SJCRH30 (cell line): ENCODE data around the gene EYA3. TPM values are rescaled to one million over a fixed set of nuclear protein-coding genes. Genes with fewer than 3 reads are reported as not detected.

Source experiments
- DNase-seq, 2 experiments: peaks; one replicate each; pipeline ENCODE4 v3.0.0-alpha.2; 2015 to 2020
- H3K27ac ChIP-seq: fragments of 250-450 bp; sonication (Bioruptor Pico); 2 replicates; pipeline ENCODE4 v1.5.1; 2020; ENCODE audit warnings: mild to moderate bottlenecking, moderate library complexity
- H3K27me3 ChIP-seq: fragments of 250-450 bp; sonication (Bioruptor Pico); 2 replicates; pipeline ENCODE4 v1.5.1; 2020; ENCODE audit warnings: mild to moderate bottlenecking, moderate library complexity
- H3K36me3 ChIP-seq: fragments of 250-450 bp; sonication (Bioruptor Pico); 2 replicates; pipeline ENCODE4 v1.5.1; 2020; ENCODE audit warnings: mild to moderate bottlenecking, moderate library complexity
- H3K4me1 ChIP-seq: fragments of 250-450 bp; sonication (Bioruptor Pico); 2 replicates; pipeline ENCODE4 v1.5.1; 2020; ENCODE audit warnings: mild to moderate bottlenecking, moderate library complexity
- H3K4me3 ChIP-seq: fragments of 250-450 bp; sonication (Bioruptor Pico); 2 replicates; pipeline ENCODE4 v1.5.1; 2020; ENCODE audit warnings: mild to moderate bottlenecking, moderate library complexity
- H3K9me3 ChIP-seq: fragments of 250-450 bp; sonication (Bioruptor Pico); replicated peaks from 2 replicates; pipeline ENCODE4 v1.5.1; 2020; ENCODE audit warnings: mild to moderate bottlenecking, moderate library complexity
- total RNA-seq: library from RNA; depleted of rRNA; stranded (reverse); fragments of >200 nt; shearing (Covaris generic); gene quantifications from 2 replicates; pipeline ENCODE4 v1.2.3, GENCODE V29; 2014

Gene EYA3
- total RNA-seq, 1 experiment from 2014 or later, result 40.0 TPM

DNA sequence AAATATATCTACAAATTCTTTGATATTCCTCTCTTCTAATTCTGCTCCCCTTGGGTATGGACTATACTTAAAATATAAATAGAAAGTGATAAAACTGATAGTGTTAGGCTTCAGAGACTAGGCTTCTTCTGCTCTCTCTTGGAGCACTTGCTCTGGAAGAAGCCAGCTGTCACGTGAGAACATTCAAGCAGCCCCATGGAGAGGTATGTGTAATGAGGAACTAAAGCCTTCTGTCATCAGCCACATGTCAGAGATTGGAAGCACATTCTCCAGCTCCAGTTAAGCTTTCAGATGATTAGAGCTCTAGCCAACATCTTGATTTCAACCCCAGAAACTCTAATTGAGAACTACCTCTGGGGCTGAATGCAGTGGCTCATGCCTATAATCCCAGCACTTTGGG is 94.3 kb downstream of the EYA3 start:
- no peak overlapping the region for H3K4me3 ChIP-seq
- no peaks in the 10 kb centered on the region for H3K9me3 ChIP-seq
- H3K27ac ChIP-seq, result no peak overlapping the region
- H3K27me3 ChIP-seq, result no peaks in the 10 kb centered on the region
- no peak for DNase-seq
- peaks cover 70% of the 10 kb centered on the region for H3K36me3 ChIP-seq
- no peaks in the 10 kb centered on the region for H3K4me1 ChIP-seq

DNA sequence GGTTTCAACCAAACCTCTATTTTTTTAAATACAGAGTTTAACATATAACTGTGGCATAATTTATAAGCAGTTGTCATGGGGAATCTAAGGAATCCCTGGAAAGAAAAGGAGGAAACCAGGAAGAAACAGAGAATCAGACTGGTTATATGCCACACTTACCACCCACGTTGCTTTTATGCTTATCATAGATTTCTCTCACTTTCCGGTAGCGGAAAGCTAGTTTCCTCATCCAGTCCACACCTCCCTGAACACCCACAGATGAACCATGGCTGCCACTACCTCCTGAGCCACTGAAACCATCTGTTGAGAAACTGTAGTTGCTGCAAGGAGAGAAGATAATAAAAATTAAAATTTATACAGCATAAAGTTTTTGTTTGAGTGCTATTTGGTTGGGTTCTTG is 95.2 kb downstream of the EYA3 start:
- no peak for DNase-seq
- Histone ChIP-seq H3K9me3 (no peaks in the 10 kb centered on the region), H3K36me3 (peaks cover 72% of the 10 kb centered on the region), H3K4me3 (no peak overlapping the region), H3K27ac (no peak overlapping the region), H3K4me1 (no peaks in the 10 kb centered on the region), H3K27me3 (no peaks in the 10 kb centered on the region)

DNA sequence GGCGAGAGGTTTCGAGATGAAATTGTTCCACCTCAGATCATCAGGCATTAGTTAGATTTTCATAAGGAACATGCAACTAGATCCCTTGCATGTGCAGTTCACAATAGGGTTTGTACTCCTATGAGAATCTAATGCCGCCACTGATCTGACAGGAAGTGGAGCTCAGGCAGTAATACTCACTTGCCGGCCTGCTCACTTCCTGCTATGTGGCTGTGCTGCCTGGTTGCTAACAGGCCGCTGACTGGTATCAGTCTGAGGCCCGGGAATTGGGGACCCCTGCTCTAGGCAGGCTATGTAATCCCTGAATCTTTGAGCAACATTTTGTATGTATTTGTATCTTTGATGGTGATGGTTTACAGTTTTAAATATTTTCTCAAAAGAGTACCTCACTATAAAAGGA is 96.1 kb downstream of the EYA3 start:
- Histone ChIP-seq H3K27ac (no peak overlapping the region), H3K4me1 (no peaks in the 10 kb centered on the region), H3K27me3 (no peaks in the 10 kb centered on the region), H3K4me3 (no peak overlapping the region), H3K9me3 (no peaks in the 10 kb centered on the region), H3K36me3 (peaks cover 71% of the 10 kb centered on the region)
- no peak for DNase-seq

DNA sequence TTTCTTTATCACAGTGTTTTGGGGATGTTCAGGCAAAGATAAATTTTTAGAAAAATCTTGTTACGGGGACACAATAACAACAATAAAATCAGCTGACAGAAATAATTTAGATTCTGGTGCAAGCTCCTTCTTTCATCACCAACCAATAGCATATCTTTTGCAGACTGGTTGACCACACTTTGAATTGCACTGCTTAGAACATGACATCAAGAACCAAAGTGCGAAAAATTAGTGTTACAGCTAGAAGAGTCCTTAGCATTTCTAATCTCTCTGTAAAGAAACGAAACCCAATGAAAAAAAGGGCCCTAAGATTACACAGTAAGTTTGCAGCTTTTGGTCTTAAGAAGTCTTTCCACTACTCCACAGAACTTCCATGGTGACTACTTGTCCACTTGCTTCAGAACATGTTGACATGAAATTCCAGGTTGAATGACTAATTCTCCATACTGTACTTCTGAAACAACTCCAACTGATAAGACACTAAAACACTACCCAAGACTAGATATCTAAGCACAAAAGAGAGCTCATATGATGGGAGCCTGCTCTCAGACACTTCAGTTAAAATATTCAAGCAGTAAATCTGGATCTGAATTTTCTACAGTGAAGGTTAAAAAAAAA is 97.4 kb downstream of the EYA3 start:
- H3K9me3 ChIP-seq, result no peaks in the 10 kb centered on the region
- peaks cover 65% of the 10 kb centered on the region for H3K36me3 ChIP-seq
- no peak overlapping the region for H3K27ac ChIP-seq
- no peaks in the 10 kb centered on the region for H3K27me3 ChIP-seq
- H3K4me3 ChIP-seq, result no peak overlapping the region
- H3K4me1 ChIP-seq, result no peaks in the 10 kb centered on the region
- no peak for DNase-seq

DNA sequence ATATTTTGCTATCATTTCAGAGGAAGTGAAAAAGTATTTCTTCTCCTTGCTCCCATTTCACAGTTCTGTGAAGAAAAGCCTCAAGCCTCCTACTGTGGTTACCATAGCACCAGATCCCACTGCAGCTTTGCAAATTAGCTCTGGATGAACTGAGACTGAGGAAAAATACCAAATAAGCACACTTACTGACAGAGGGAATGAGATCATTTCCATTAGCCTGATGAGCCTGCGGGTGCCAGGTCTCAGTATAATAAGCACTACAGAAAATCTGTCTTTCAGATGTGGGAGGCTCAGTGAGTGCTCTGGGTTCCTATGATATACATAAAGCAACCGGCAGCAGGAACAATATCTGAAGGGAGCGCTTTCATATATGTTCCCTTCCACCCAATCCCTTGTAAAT is 107.3 kb downstream of the EYA3 start:
- Histone ChIP-seq H3K27me3 (no peaks in the 10 kb centered on the region), H3K36me3 (peaks cover 6% of the 10 kb centered on the region), H3K9me3 (no peaks in the 10 kb centered on the region), H3K27ac (no peak overlapping the region), H3K4me1 (no peaks in the 10 kb centered on the region), H3K4me3 (no peak overlapping the region)
- DNase-seq, result no peak

DNA sequence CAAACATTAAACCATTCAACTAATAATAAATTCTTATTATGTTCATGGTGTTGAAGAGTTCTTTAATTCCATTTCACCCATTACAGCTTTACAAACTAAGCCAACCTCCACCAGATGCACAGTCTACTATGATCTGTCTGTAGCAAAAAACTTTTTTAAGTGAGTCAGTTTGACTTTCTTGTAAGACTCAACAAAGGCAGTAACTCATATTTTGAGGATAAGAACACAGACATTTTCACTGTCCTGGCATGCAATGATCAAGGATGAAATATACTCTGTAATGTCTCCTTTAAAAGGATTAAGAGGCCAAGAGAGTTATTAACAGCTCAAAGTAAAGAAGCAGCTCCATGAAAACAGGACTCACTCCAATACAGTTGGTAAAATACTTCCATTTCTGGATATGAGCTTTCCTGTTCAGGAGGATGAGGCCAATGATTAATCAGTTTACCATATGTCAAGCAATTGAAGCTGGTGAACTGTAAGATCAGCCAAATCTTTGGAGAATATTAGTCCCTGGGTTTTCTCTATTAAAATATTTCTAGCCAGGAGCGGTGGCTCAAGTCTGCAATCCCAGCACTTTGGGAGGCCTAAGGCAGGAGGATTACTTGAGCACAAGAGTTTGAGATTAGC is 108.1 kb downstream of the EYA3 start:
- Histone ChIP-seq H3K36me3 (peaks cover 6% of the 10 kb centered on the region), H3K27me3 (no peaks in the 10 kb centered on the region), H3K27ac (no peak overlapping the region), H3K4me1 (no peaks in the 10 kb centered on the region), H3K9me3 (no peaks in the 10 kb centered on the region), H3K4me3 (no peak overlapping the region)
- DNase-seq, result no peak

- Histone ChIP-seq H3K27ac (no peak overlapping the region), H3K27me3 (no peaks in the 10 kb centered on the region), H3K4me1 (no peaks in the 10 kb centered on the region), H3K4me3 (no peak overlapping the region), H3K36me3 (peaks cover 5% of the 10 kb centered on the region), H3K9me3 (no peaks in the 10 kb centered on the region)
- no peak for DNase-seq
These were observed 108.6 kb downstream of the EYA3 start for GRCh38 chr1:27979859-27980201.

- Histone ChIP-seq H3K27me3 (no peaks in the 10 kb centered on the region), H3K4me1 (no peaks in the 10 kb centered on the region), H3K4me3 (no peak overlapping the region), H3K9me3 (no peaks in the 10 kb centered on the region), H3K27ac (no peak overlapping the region), H3K36me3 (peaks cover 4% of the 10 kb centered on the region)
- peak in 1 of 2 experiments; percentile 63 for DNase-seq
These were observed 109.1 kb downstream of the EYA3 start for GRCh38 chr1:27979151-27979858.

- peaks cover 4% of the 10 kb centered on the region for H3K36me3 ChIP-seq
- H3K9me3 ChIP-seq, result no peaks in the 10 kb centered on the region
- no peak for DNase-seq
- no peak overlapping the region for H3K4me3 ChIP-seq
- no peak overlapping the region for H3K27ac ChIP-seq
- H3K27me3 ChIP-seq, result no peaks in the 10 kb centered on the region
- no peaks in the 10 kb centered on the region; the same call in 1 of the 2 replicates for H3K4me1 ChIP-seq
These were observed 114.0 kb downstream of the EYA3 start for GRCh38 chr1:27974417-27974781.

DNA sequence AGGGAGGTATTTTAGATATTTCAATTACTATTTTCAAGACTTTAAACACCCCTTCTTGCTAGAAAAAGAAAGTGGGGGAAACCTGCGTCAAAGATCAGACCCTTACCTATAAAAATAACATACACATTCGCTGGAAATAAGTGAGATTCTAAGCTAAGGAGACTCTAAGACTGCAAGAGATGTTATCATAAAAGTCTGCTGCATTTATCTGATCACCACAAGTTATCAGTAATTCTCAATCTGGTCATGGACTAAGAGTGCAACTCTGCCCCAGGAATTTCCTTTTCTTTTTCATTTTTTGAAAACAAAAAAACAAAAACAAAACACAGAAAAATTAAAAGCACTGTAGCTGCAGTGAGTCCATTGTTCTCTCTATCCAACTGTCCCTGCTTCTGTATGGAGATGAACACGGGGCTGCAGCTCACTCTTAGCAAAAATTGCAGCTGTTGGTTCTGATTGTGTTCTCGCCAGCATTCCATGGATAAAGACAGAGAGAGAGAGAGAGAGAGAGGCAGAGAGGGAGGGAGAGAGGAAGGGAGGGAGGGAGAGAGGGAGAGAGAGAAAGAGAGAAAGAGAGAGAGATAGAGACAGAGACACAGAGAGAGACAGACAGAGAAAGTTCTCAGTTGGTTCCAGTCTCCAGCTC is 114.5 kb downstream of the EYA3 start:
- no peak overlapping the region for H3K27ac ChIP-seq
- peaks cover 4% of the 10 kb centered on the region for H3K36me3 ChIP-seq
- no peaks in the 10 kb centered on the region; the same call in 1 of the 2 replicates for H3K4me1 ChIP-seq
- no peaks in the 10 kb centered on the region for H3K27me3 ChIP-seq
- no peak overlapping the region for H3K4me3 ChIP-seq
- no peaks in the 10 kb centered on the region for H3K9me3 ChIP-seq
- DNase-seq, result peak; percentile 26 to 51

GRCh38 chr1:27972141-27972540 is 116.3 kb downstream of the EYA3 start:
- Histone ChIP-seq H3K27me3 (no peaks in the 10 kb centered on the region), H3K9me3 (no peaks in the 10 kb centered on the region), H3K4me1 (no peaks in the 10 kb centered on the region; the same call in 1 of the 2 replicates), H3K4me3 (no peak overlapping the region), H3K36me3 (peaks cover 3% of the 10 kb centered on the region; the same call in 1 of the 2 replicates), H3K27ac (no peak overlapping the region)
- DNase-seq, result no peak

GRCh38 chr1:27971674-27972073 is 116.7 kb downstream of the EYA3 start:
- no peaks in the 10 kb centered on the region for H3K9me3 ChIP-seq
- peak; percentile 23 to 67 for DNase-seq
- H3K27me3 ChIP-seq, result no peaks in the 10 kb centered on the region
- no peaks in the 10 kb centered on the region for H3K36me3 ChIP-seq
- H3K4me1 ChIP-seq, result no peaks in the 10 kb centered on the region; the same call in 1 of the 2 replicates
- H3K4me3 ChIP-seq, result no peak overlapping the region
- no peak overlapping the region for H3K27ac ChIP-seq

GRCh38 chr1:27970401-27970800 is 118.0 kb downstream of the EYA3 start:
- no peak for DNase-seq
- H3K9me3 ChIP-seq, result no peaks in the 10 kb centered on the region
- H3K4me1 ChIP-seq, result no peaks in the 10 kb centered on the region; the same call in 1 of the 2 replicates
- no peaks in the 10 kb centered on the region for H3K27me3 ChIP-seq
- H3K27ac ChIP-seq, result no peak overlapping the region
- H3K36me3 ChIP-seq, result no peaks in the 10 kb centered on the region
- H3K4me3 ChIP-seq, result no peak overlapping the region

- H3K36me3 ChIP-seq, result no peaks in the 10 kb centered on the region
- no peaks in the 10 kb centered on the region for H3K27me3 ChIP-seq
- H3K4me1 ChIP-seq, result no peaks in the 10 kb centered on the region; the same call in 1 of the 2 replicates
- no peak for DNase-seq
- H3K4me3 ChIP-seq, result no peak overlapping the region
- no peaks in the 10 kb centered on the region for H3K9me3 ChIP-seq
- H3K27ac ChIP-seq, result no peak overlapping the region
These were observed 119.7 kb downstream of the EYA3 start for GRCh38 chr1:27968692-27969091.

GRCh38 chr1:27967884-27968466 is 120.4 kb downstream of the EYA3 start:
- no peak for DNase-seq
- Histone ChIP-seq H3K27ac (no peak overlapping the region), H3K4me3 (no peak overlapping the region), H3K36me3 (no peaks in the 10 kb centered on the region), H3K4me1 (no peaks in the 10 kb centered on the region), H3K9me3 (no peaks in the 10 kb centered on the region), H3K27me3 (no peaks in the 10 kb centered on the region)
